Right atrium auricular region (tissue), 2 donors: ENCODE data around the gene TUSC2. TPM values are rescaled to one million over a fixed set of nuclear protein-coding genes. Genes with fewer than 3 reads are reported as not detected.

ENCODE experiments used
- DNase-seq: peaks from one replicate; pipeline ENCODE4 v3.0.0-alpha.2; 2019; ENCODE audit warnings: low spot score
- H3K27ac ChIP-seq, 2 donors: fragments of 200-600 bp; sonication (generic); 1 replicate in 1 of 2; 2 replicates in 1 of 2; pipeline ENCODE4 v1.5.1; 2016 to 2019
- H3K27me3 ChIP-seq, 2 donors: fragments of 200-600 bp; sonication (generic); one replicate each; pipeline versions ENCODE4 v1.5.1 to v1.6.0; 2017 to 2019
- H3K36me3 ChIP-seq: fragments of 200-600 bp; sonication (generic); one replicate; pipeline ENCODE4 v1.5.1; 2016
- H3K4me1 ChIP-seq, 2 donors: fragments of 200-600 bp; sonication (generic); one replicate each; pipeline versions ENCODE4 v1.5.1 to v1.6.0; 2017 to 2019
- H3K4me3 ChIP-seq, 2 donors: fragments of 200-600 bp; sonication (generic); 1 replicate in 1 of 2; 2 replicates in 1 of 2; pipeline ENCODE4 v1.5.1; 2017 to 2019; ENCODE audit warnings: mild to moderate bottlenecking in 1 of 2, moderate library complexity in 1 of 2
- H3K9me3 ChIP-seq, 2 donors: fragments of 200-600 bp; sonication (generic); one replicate each; pipeline ENCODE4 v1.5.1; 2019
- total RNA-seq, 2 donors: library from RNA; depleted of rRNA; stranded (reverse); fragments of >200 nt; gene quantifications; one replicate each; pipeline ENCODE4 v1.1.0, GENCODE V29; 2016
- TF ChIP-seq, protein P1 (sequence below), 2 donors: fragments of 200-600 bp; sonication (generic); IDR thresholded peaks; one replicate each; pipeline ENCODE4 v1.5.1; 2019; ENCODE audit warnings: antibody characterized with exemption in 2 of 2

TUSC2 gene
- total RNA-seq, 2 donors from 2014 or later, result 23.4 to 29.6 TPM

DNA sequence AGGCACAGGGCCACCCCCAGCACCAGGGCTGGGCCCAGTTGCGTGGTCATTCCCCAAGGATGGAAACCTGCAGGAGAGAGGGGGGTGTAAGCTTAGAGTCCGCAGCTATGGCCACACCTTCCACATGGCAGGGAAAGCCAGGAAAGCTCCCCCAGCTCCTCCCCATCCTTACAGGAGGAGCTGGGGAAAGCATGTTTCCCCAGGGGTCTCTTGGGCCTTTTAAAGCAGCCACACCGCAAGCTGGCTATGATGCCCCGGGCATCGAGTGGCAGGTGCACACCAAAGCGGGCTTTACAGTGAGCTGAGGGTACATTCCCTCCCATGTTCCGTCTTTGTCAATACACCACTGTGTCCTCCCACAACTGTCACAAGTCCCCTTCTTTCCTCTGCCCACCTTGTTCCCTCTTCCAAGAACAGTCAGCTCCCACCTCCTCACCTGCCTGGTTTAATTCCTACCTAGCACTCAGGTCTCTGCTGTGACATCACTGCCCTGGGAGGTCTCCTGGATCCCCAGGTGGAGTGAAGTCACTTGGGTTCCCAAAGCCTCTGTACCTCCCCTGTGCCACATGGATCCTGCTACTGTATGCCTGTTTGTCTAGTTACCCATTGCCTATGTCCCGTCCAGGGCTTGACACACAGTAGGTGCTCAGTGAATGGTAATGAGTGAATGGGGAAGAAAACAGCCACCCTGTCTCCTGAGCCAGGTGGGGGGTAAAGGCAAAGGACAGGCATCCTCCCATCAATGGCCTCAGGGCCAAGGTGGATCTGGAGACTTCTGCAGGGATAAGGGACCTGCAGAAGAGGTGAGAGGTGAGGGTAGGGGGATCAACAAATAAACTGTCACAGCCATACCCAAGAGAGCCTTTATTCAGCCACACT is 32.2 kb downstream of the TUSC2 start:
- no peaks in the 10 kb centered on the region for H3K27me3 ChIP-seq
- H3K9me3 ChIP-seq, result no peaks in the 10 kb centered on the region
- no peak overlapping the region for H3K27ac ChIP-seq
- H3K36me3 ChIP-seq, result no peaks in the 10 kb centered on the region
- no peak overlapping the region for H3K4me3 ChIP-seq
- DNase-seq, result no peak
- TF ChIP-seq, protein P1, sequence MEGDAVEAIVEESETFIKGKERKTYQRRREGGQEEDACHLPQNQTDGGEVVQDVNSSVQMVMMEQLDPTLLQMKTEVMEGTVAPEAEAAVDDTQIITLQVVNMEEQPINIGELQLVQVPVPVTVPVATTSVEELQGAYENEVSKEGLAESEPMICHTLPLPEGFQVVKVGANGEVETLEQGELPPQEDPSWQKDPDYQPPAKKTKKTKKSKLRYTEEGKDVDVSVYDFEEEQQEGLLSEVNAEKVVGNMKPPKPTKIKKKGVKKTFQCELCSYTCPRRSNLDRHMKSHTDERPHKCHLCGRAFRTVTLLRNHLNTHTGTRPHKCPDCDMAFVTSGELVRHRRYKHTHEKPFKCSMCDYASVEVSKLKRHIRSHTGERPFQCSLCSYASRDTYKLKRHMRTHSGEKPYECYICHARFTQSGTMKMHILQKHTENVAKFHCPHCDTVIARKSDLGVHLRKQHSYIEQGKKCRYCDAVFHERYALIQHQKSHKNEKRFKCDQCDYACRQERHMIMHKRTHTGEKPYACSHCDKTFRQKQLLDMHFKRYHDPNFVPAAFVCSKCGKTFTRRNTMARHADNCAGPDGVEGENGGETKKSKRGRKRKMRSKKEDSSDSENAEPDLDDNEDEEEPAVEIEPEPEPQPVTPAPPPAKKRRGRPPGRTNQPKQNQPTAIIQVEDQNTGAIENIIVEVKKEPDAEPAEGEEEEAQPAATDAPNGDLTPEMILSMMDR (IDR thresholded peaks at IDR 0.05), result no peak
- H3K4me1 ChIP-seq, result peaks cover 0 to 49% of the 10 kb centered on the region in 2 donors

DNA sequence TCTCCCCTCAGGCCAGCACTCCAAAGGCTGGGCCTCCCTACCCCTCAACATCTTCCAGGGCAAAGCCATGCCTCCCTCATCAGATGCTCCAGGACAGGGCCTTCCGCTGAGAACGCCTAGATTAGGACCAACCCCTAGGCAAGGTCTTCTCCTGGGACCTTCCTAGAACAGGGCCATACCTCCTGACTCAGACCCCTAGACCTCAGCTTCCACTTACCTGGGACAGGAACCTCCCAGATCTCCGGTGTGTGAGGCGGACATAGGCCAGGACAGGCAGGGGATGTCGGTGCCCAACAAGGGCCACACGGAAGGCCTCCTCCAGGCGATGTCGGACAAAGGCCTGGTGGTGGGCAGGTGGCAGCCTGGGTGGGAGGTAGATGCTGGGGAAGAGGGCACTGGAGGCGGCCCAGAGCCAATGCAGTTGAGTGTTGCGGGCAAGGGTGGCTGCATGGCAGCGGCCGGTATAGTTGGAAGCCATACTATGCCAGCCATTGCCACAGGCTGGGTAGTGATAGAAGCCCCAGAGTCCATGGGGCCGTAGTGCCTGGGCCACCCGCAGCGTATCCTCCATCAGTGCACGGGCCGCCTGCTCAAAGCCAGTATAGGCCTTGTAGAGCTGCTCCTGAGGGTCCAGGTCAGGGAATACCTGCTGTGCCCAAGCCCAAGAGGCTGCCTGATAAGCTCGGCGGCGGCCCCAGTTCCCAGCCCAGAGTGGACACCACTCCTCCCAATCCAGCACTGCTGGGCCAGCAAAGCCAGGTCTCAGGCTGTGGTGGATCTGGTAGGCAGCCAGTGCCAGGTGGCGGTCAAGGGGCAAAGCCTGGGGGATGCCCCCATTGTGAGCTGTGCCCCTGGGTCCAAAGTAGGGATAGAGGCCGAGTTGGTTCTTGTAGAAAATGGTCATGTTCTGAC is 33.3 kb downstream of the TUSC2 start:
- Histone ChIP-seq H3K36me3 (peaks cover 8% of the 10 kb centered on the region), H3K27ac (no peak overlapping the region), H3K4me3 (no peak overlapping the region), H3K27me3 (no peaks in the 10 kb centered on the region), H3K9me3 (no peaks in the 10 kb centered on the region), H3K4me1 (peaks cover 0 to 46% of the 10 kb centered on the region in 2 donors)
- no peak for DNase-seq
- TF ChIP-seq, protein P1 (IDR thresholded peaks at IDR 0.05), result no peak

DNA sequence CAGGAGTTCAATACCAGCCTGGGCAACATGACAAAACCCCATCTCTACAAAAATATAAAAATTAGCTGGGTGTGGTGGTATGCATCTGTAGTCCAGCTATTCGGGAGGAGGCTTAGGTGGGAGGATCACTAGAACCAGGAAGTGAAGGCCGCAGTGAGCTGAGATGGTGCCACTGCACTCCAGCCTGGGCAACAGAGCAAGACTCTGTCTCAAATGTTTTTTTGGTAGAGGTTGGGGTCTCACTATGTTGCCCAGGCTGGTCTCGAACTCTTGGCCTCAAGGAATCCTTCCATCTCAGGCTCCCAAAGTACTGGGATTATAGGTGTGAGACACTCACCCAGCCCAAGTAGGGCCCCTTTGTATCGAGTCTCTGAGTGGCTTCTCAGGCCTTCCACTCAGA is 33.9 kb downstream of the TUSC2 start:
- H3K4me3 ChIP-seq, result no peak overlapping the region
- TF ChIP-seq, protein P1 (IDR thresholded peaks at IDR 0.05), result no peak
- no peaks in the 10 kb centered on the region for H3K9me3 ChIP-seq
- H3K4me1 ChIP-seq, result peaks cover 0 to 44% of the 10 kb centered on the region in 2 donors
- no peaks in the 10 kb centered on the region for H3K27me3 ChIP-seq
- no peak for DNase-seq
- H3K36me3 ChIP-seq, result peaks cover 15% of the 10 kb centered on the region
- H3K27ac ChIP-seq, result no peak overlapping the region

DNA sequence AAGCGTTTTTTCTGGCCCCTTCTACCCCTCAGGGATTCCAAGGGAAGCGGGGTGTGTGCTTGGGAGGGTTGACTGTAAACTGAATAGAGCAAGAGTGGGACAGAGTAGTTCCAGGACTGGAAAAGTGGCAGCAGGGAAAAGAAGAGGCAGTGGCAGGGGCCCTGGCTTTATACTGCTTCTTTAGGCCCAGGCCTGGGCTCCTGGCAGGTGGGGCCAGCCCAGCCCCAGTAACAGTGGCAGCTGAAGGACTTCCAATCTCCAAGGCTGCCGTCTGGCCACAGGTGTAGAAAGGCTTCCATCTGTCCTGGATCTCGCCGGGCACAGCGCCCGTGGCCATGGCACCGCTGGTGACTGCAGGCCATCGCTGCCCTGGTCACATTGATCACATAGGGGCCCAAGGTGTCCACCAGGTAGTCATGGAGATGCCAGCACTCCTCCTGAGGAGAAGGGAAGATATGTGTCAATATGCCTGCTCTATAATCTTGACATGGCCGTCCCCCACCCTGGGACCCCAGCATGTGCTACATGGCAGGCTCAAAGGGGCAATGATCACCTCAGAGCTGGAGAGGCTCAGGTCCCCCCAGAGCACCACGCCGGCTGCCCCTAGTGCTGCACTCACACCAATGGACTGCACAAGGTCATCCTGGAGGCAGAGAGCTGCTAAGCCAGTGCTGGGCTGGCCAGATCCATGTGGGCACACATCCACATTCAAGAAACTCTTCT is 34.8 kb downstream of the TUSC2 start:
- no peak for DNase-seq
- H3K9me3 ChIP-seq, result no peaks in the 10 kb centered on the region
- peaks cover 24% of the 10 kb centered on the region for H3K36me3 ChIP-seq
- H3K4me3 ChIP-seq, result peak overlapping the region in 1 of 2 donors; percentile 99
- TF ChIP-seq, protein P1 (IDR thresholded peaks at IDR 0.05), result no peak
- H3K4me1 ChIP-seq, result peaks cover 0 to 37% of the 10 kb centered on the region in 2 donors
- no peaks in the 10 kb centered on the region for H3K27me3 ChIP-seq
- H3K27ac ChIP-seq, result peak overlapping the region; percentile 91 to 96
